Panc1 (cell line): Measurements from ENCODE around the gene ASPM.

Experiments
- CTCF ChIP-seq: fragments of 450-650 bp; IDR thresholded peaks from 2 replicates; pipeline ENCODE4 v1.5.1; 2017; ENCODE audit warnings: mild to moderate bottlenecking
- POLR2AphosphoS5 ChIP-seq: IDR thresholded peaks from 2 replicates; pipeline ENCODE4 v1.6.1; 2012; ENCODE audit warnings: mild to moderate bottlenecking, low read depth, low read length, moderate library complexity
- SIN3A ChIP-seq: IDR thresholded peaks from 2 replicates; pipeline ENCODE4 v1.6.1; 2012; ENCODE audit warnings: low read depth, mild to moderate bottlenecking, low read length, moderate library complexity, borderline replicate concordance; ENCODE audit not compliant: insufficient read depth
- TF ChIP-seq, protein P1 (sequence below), 2 experiments: IDR thresholded peaks; 2 replicates each; pipeline ENCODE4 v1.6.1; 2011 to 2012; ENCODE audit warnings: low read depth in 2 of 2, control low read depth in 1 of 2, low read length in 1 of 2, mild to moderate bottlenecking in 1 of 2, moderate library complexity in 1 of 2; ENCODE audit not compliant: insufficient read depth in 1 of 2

GRCh38 chr1:197173571-197174507 is 27.4 kb upstream of the ASPM start:
- TF ChIP-seq, protein P1, sequence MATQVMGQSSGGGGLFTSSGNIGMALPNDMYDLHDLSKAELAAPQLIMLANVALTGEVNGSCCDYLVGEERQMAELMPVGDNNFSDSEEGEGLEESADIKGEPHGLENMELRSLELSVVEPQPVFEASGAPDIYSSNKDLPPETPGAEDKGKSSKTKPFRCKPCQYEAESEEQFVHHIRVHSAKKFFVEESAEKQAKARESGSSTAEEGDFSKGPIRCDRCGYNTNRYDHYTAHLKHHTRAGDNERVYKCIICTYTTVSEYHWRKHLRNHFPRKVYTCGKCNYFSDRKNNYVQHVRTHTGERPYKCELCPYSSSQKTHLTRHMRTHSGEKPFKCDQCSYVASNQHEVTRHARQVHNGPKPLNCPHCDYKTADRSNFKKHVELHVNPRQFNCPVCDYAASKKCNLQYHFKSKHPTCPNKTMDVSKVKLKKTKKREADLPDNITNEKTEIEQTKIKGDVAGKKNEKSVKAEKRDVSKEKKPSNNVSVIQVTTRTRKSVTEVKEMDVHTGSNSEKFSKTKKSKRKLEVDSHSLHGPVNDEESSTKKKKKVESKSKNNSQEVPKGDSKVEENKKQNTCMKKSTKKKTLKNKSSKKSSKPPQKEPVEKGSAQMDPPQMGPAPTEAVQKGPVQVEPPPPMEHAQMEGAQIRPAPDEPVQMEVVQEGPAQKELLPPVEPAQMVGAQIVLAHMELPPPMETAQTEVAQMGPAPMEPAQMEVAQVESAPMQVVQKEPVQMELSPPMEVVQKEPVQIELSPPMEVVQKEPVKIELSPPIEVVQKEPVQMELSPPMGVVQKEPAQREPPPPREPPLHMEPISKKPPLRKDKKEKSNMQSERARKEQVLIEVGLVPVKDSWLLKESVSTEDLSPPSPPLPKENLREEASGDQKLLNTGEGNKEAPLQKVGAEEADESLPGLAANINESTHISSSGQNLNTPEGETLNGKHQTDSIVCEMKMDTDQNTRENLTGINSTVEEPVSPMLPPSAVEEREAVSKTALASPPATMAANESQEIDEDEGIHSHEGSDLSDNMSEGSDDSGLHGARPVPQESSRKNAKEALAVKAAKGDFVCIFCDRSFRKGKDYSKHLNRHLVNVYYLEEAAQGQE (IDR thresholded peaks at IDR 0.05; ENCODE audit: insufficient read depth in 1 of 2, low read depth in 2 of 2, low read length in 1 of 2), result no peak
- TF ChIP-seq SIN3A (no peak), CTCF (no peak), POLR2AphosphoS5 (no peak)
